Colonic mucosa (tissue), 4 donors: ENCODE results near the gene UCK1. TPM values are rescaled to one million over a fixed set of nuclear protein-coding genes. Genes with fewer than 3 reads are reported as not detected.

Experiments used
- DNase-seq: peaks from one replicate; pipeline ENCODE4 v3.0.0-alpha.2; 2020
- H3K27ac ChIP-seq: fragments of 200-600 bp; one replicate; pipeline ENCODE4 v1.8.0; 2021
- H3K27me3 ChIP-seq: fragments of 200-600 bp; one replicate; pipeline ENCODE4 v1.8.0; 2021
- H3K36me3 ChIP-seq: fragments of 200-600 bp; one replicate; pipeline ENCODE4 v1.8.0; 2021
- H3K4me1 ChIP-seq: fragments of 200-600 bp; one replicate; pipeline ENCODE4 v1.8.0; 2021; ENCODE audit warnings: mild to moderate bottlenecking
- H3K4me3 ChIP-seq: fragments of 200-600 bp; one replicate; pipeline ENCODE4 v1.8.0; 2021
- H3K9ac ChIP-seq, 2 donors: one replicate each; pipeline ENCODE4 v1.7.0; 2013; ENCODE audit warnings: control low read depth in 2 of 2, low read depth in 2 of 2, low read length in 2 of 2
- H3K9me3 ChIP-seq: fragments of 200-600 bp; one replicate; pipeline ENCODE4 v1.8.0; 2021
- CTCF ChIP-seq: fragments of 200-600 bp; IDR thresholded peaks from one replicate; pipeline ENCODE4 v1.8.0; 2022; ENCODE audit warnings: antibody characterized with exemption, mild to moderate bottlenecking
- intact Hi-C: fragments of 100-400 bp; cut with DNase I; formaldehyde crosslinking; loops from one replicate; pipeline ENCODE4 v1.14.1; 2022
- total RNA-seq, 2 donors: library from RNA; stranded (reverse); fragmentation: NEBNext Ultra II Directional in 1 of 2; extraction: Animal tissue kit (Norgen Biotek cat#: 25700) in 1 of 2; gene quantifications; one replicate each; pipeline ENCODE4 v1.2.1, GENCODE V29; 2021
- donor health status: healthy.
- donor health status: DM: no; HTN: no; CAD: no.
- donor health status: DM: no; HTN: no; CAD: no.

The UCK1 gene
- total RNA-seq, 2 donors from 2014 or later, result 20.2 to 29.3 TPM

- intact Hi-C loops, result no loop called here
Observed at GRCh38 chr9:131485728-131486422, 45.2 kb downstream of the UCK1 start.

GRCh38 chr9:131485206-131485605, 45.9 kb downstream of the UCK1 start:
- Histone ChIP-seq H3K9me3 (no peaks in the 10 kb centered on the region), H3K27me3 (no peaks in the 10 kb centered on the region), H3K4me3 (no peak overlapping the region), H3K9ac (no peak overlapping the region), H3K36me3 (peaks cover 43% of the 10 kb centered on the region), H3K4me1 (no peaks in the 10 kb centered on the region), H3K27ac (no peak overlapping the region)
- DNase-seq, result no peak
- intact Hi-C loops, result no loop called here
- TF ChIP-seq CTCF, result no peak

More at GRCh38 chr9:131485728-131486422, 45.2 kb downstream of the UCK1 start:
- Histone ChIP-seq H3K9ac (no peak overlapping the region), H3K36me3 (peaks cover 50% of the 10 kb centered on the region), H3K9me3 (no peaks in the 10 kb centered on the region), H3K4me3 (no peak overlapping the region), H3K27ac (no peak overlapping the region), H3K4me1 (no peaks in the 10 kb centered on the region), H3K27me3 (no peaks in the 10 kb centered on the region)
- TF ChIP-seq CTCF, result no peak
- no peak for DNase-seq

- intact Hi-C loops, result no loop called here
- TF ChIP-seq CTCF, result no peak
- Histone ChIP-seq H3K9ac (no peak overlapping the region), H3K27me3 (no peaks in the 10 kb centered on the region), H3K4me1 (no peaks in the 10 kb centered on the region), H3K27ac (no peak overlapping the region), H3K4me3 (no peak overlapping the region), H3K36me3 (peaks cover 42% of the 10 kb centered on the region), H3K9me3 (no peaks in the 10 kb centered on the region)
- no peak for DNase-seq
Observed at GRCh38 chr9:131484560-131485185, 46.4 kb downstream of the UCK1 start.

- Histone ChIP-seq H3K4me1 (no peaks in the 10 kb centered on the region), H3K9me3 (no peaks in the 10 kb centered on the region), H3K27me3 (no peaks in the 10 kb centered on the region), H3K9ac (no peak overlapping the region), H3K4me3 (no peak overlapping the region), H3K36me3 (peaks cover 37% of the 10 kb centered on the region), H3K27ac (no peak overlapping the region)
- no peak for TF ChIP-seq CTCF
- intact Hi-C loops, result no loop called here
- DNase-seq, result no peak
Observed at GRCh38 chr9:131484051-131484445, 47.0 kb downstream of the UCK1 start.

GRCh38 chr9:131483319-131484050, 47.6 kb downstream of the UCK1 start:
- H3K27ac ChIP-seq, result no peak overlapping the region
- H3K27me3 ChIP-seq, result no peaks in the 10 kb centered on the region
- no peak for DNase-seq
- no peak overlapping the region for H3K4me3 ChIP-seq
- H3K36me3 ChIP-seq, result peaks cover 37% of the 10 kb centered on the region
- H3K4me1 ChIP-seq, result no peaks in the 10 kb centered on the region
- TF ChIP-seq CTCF, result no peak
- no peak overlapping the region for H3K9ac ChIP-seq
- no peaks in the 10 kb centered on the region for H3K9me3 ChIP-seq
- intact Hi-C loops, result no loop called here
